Stimulated activated CD8-positive, alpha-beta memory T cell treated with anti-CD3 and anti-CD28 coated beads, Interleukin-15, amount 100 ng/mL, for 4 hours (primary cell): Measurements from ENCODE around the gene SMIM31.

Experiments
- DNase-seq, 2 donors: peaks; one replicate each; pipeline ENCODE4 v3.0.0-alpha.2; 2020; ENCODE audit warnings: low read depth in 2 of 2

The SMIM31 gene

DNA sequence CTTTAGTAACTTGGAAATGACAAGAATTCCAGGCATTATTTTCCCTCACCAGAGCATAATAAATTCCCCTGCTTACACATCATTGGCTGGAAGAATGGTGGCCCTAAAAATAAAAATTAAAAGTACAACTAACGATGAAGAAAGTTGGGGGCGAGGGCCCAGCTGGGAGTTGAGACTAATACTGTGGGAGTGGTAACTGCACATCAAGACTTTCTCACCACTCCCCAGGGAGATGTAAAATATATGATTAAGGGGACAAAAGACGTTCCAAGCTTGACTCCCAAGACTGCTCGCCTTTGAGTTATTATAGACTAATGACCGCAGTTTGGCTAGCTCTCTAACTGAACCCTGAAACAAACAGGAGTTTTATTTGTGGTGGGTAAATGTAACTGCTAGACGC lies 30.0 kb downstream of the SMIM31 start:
- no peak for DNase-seq

DNA sequence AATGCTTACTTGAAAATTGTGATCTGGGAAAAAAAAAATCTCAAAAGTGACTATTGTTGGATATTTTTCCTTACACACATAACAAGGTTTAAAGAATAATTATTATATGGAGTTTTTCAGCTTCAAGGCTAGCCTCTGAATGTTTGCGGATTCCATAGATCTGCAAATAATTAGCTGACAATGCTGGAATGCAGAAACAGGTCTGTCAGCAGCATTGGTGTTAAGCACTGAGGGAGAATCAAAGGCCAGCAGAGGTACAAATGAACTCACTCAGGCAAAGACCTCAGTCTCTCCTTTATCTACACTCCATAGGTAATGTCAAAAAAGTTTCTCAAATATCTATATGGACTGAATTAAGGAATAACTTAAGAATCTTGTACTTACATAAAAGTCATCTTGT lies 35.1 kb downstream of the SMIM31 start:
- DNase-seq = no peak

- DNase-seq = no peak
Observed at GRCh38 chr4:164790249-164790648, 36.3 kb downstream of the SMIM31 start.

DNA sequence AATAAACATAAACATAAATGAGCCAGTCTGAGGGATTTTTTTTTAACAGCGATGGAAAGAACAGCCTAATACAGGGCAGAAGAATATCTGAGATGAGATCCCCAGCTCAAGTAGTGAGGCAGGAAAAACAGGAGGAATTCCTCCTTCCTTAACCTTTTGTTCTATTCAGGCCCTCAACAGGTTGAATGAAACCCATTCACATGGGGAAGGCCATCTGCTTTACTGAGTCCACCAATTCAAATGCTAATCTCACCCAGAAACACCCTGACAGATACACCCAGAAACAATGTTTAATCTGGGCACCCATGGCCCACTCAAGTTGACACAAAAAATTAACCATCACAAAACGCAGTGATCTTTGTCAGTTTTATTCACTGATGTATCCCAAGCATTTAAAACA lies 45.5 kb downstream of the SMIM31 start:
- DNase-seq = no peak

DNA sequence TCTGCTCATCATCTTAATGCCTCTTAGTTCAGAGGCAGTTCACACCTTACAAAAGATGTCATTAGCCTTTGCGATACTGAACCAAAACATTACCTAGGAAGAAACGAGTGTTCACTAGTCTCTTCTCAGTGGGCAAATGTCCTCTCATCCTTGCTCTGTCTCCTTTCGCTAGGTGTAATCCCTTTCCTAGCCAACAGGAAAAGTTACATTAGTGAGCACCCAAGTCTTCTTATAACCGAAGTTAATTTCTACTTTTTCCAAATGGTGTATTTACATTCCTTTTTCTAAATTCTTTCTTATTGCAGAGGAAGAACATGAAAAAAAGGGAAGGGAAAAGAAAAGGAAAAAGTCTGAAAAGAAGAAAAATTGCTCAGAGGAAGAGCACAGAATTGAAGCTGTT lies 46.9 kb downstream of the SMIM31 start:
- no peak for DNase-seq

DNA sequence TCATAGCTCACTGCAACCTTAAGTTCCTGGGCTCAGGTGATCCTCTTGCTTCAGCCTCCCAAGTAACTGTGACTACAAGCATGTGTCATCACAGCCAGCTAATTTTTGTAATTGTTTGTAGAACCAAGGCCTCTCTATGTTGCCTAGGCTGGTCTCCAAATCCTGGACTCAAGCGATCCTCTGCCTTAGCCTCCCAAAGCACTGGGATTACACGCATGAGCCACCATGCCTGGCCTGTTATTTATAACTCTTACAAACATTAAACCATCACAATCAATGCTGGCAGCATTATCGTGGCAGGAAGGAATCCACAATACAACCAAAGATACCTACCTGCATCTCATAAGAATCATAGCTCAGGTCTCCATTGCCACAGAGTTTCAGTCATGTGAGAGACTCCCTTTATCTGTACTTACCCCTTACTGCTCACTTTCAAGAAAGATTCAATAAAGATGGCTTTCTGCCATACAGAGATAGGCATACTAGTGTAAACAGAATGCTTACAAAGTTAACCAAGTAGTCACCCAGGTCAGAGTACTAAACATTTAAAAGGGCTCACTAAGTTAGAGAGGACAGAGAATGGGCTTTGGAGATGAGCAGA lies 48.5 kb downstream of the SMIM31 start:
- DNase-seq = no peak

GRCh38 chr4:164803702-164804101 lies 49.8 kb downstream of the SMIM31 start:
- no peak for DNase-seq

- DNase-seq = no peak
Observed at GRCh38 chr4:164807611-164808010, 53.7 kb downstream of the SMIM31 start.

- no peak for DNase-seq
Observed at GRCh38 chr4:164813554-164813953, 59.6 kb downstream of the SMIM31 start.

DNA sequence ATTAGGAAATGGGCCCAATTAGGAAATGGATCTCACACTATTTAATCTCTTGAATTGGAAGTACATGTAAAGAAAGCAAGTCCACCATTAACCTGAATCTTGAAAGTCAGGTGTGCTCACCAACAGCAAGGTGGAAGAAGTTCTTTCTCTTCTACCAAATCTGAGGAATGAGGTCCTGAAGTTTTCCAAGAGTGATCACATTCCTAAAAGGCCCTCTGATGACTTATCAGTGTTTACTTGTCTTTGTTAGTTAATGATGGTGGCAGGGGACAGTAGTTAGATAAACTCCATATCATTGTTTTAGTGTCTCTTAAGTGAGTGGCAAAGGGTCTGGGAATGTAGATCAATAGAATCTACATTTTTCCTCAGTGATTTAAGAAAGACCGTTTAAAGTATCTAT lies 61.8 kb downstream of the SMIM31 start:
- DNase-seq = no peak

- DNase-seq = no peak
Observed at GRCh38 chr4:164819366-164819765, 65.4 kb downstream of the SMIM31 start.

DNA sequence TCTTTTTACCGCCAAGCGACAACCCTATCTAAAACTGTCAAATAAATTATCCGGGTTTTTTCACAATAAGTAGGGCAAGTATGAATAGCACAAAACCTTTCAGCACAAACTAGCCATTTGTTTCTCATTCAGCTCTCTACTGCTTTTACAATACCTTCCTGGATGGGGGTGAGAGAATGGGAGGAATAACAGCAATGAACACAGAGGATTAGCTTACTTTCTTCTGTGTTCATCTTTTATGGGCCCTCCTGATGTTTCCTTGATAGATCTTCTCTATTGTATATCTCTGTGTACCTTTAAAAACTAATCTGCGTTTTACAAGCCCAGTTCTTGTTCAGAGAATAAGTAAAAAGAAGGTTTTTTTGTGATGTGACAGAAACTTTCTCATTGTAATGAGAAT lies 67.8 kb downstream of the SMIM31 start:
- no peak for DNase-seq

- DNase-seq = no peak
Observed at GRCh38 chr4:164824581-164824980, 70.7 kb downstream of the SMIM31 start.

DNA sequence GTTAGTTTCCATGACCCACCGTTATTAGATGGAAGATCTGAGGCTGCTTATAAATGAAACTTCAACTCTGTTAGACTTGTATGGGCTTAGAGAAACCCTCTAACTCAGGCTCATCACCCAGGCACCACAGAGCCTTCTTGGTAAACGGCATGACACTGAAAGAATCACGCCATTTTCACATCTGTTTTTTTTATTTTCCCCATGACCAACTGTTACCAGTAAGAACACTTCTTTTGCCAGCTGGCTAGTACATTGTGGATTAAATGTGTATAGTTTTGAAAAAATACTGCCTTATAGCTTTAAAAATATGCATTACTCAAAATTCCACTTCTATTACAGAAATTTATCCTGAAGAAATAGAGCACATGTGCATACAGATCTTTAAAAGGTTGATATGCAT lies 75.0 kb downstream of the SMIM31 start:
- DNase-seq = no peak

GRCh38 chr4:164846566-164846965 lies 92.6 kb downstream of the SMIM31 start:
- no peak for DNase-seq

- no peak for DNase-seq
Observed at GRCh38 chr4:164847016-164847415, 93.1 kb downstream of the SMIM31 start.

DNA sequence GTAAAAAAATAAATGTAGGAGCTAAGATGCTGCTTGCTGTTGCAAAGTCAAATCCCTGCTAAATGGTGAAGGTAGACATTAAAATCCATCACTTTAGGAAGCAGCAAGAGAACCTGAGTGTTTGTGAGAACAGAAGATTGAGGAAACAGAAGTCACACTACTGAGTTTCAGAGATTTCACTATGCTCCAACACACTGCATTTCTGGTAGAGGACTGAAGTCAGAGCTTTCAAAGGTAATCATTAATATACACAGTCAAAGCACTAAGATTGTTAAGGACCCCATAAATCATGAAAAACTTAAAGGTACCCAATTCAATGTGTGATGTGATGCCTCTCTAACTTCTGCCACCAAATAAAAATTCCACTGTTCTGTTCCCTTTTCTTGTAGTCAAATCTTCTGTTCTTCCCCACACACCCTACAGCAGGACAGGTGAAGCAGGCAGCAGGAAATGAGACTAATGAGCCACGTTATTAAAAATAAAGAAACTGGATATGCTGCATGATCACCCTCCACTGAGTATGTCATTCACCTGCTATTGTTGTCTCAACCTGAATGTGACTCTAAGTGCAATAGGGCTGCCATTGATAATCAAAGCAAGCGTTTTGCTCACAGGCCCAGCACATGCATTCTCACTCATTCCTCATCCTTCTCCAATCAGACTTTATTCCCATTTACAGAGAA lies 94.2 kb downstream of the SMIM31 start:
- no peak for DNase-seq
